ENCODE data around the gene EXOC1L.

DNA sequence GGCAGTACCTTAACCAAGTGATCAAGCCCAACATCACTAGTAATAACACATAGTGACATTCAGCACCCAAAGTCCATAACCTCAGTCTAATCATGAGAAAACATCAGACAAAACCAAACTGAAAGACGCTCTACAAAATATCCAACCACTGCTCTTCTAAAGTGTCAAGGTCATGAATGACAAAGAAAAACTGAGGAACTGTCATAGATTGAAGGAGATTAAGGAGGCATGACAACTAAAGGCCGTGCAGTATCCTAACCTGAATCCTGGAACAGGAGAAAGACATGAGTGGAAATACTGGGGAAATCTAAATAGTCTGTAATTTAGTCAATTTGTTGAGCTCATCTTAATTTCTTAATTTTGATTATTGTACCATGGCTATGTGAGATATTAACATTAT lies 38.2 kb upstream of the EXOC1L start:
- TF ChIP-seq, protein P1, sequence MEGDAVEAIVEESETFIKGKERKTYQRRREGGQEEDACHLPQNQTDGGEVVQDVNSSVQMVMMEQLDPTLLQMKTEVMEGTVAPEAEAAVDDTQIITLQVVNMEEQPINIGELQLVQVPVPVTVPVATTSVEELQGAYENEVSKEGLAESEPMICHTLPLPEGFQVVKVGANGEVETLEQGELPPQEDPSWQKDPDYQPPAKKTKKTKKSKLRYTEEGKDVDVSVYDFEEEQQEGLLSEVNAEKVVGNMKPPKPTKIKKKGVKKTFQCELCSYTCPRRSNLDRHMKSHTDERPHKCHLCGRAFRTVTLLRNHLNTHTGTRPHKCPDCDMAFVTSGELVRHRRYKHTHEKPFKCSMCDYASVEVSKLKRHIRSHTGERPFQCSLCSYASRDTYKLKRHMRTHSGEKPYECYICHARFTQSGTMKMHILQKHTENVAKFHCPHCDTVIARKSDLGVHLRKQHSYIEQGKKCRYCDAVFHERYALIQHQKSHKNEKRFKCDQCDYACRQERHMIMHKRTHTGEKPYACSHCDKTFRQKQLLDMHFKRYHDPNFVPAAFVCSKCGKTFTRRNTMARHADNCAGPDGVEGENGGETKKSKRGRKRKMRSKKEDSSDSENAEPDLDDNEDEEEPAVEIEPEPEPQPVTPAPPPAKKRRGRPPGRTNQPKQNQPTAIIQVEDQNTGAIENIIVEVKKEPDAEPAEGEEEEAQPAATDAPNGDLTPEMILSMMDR (optimal IDR thresholded peaks at IDR 0.05 in 1 of 3, IDR thresholded peaks at IDR 0.05 in 1 of 3, conservative IDR thresholded peaks at IDR 0.05 in 1 of 3; ENCODE audit: extremely low read depth in 1 of 3, insufficient read depth in 2 of 3, low read length in 3 of 3) = no peak
- TF ChIP-seq EZH2 (IDR thresholded peaks at IDR 0.05; ENCODE audit: low read length) = no peak

Data from keratinocyte (primary cell).